K562 (cell line): Measurements from ENCODE around the gene PES1. TPM values are rescaled to one million over a fixed set of nuclear protein-coding genes. Genes with fewer than 3 reads are reported as not detected.
A peak's percentile ranks its signal among the peaks of the same experiment; 100 is the strongest.

Experiments
- E2F5 ChIP-seq: sonication (generic); formaldehyde crosslinking; IDR thresholded peaks from 2 replicates; pipeline ENCODE4 v1.8.0; 2022; ENCODE audit warnings: mild to moderate bottlenecking, missing genetic modification reagents
- MAFK ChIP-seq: IDR thresholded peaks from 2 replicates; pipeline ENCODE4 v1.6.1; 2011; ENCODE audit warnings: low read length, improper control_type of control experiment
- NBN ChIP-seq: fragments of 450-650 bp; IDR thresholded peaks from 2 replicates; pipeline ENCODE4 v1.6.1; 2016; ENCODE audit warnings: low read depth, mild to moderate bottlenecking
- RB1 ChIP-seq: fragments of 450-650 bp; IDR thresholded peaks from 2 replicates; pipeline ENCODE4 v1.6.1; 2017; ENCODE audit warnings: low read depth, mild to moderate bottlenecking
- RHOXF2B ChIP-seq: fragments of 250-450 bp; sonication (Bioruptor Pico); conservative IDR thresholded peaks from 2 replicates; pipeline ENCODE4 v1.5.1; 2021
- SIN3A ChIP-seq, 2 experiments: fragments of 150-350 bp in 1 of 2; IDR thresholded peaks; 2 replicates each; pipeline ENCODE4 v1.6.1; 2011 to 2016; ENCODE audit warnings: borderline replicate concordance in 2 of 2, low read depth in 2 of 2, low read length in 2 of 2, mild to moderate bottlenecking in 2 of 2, moderate library complexity in 2 of 2; ENCODE audit not compliant: control insufficient read depth in 1 of 2
- ZNF354B ChIP-seq: fragments of 250-450 bp; sonication (Bioruptor Pico); IDR thresholded peaks from 2 replicates; pipeline ENCODE4 v1.4.0; 2020
- polyA plus RNA-seq, 8 experiments: library from polyadenylated mRNA; depleted of rRNA in 4 of 8; stranded (reverse) in 5 of 8; unstranded in 3 of 8; fragments of >200 nt; fragmentation: Nextera tagmentation in 2 of 8; fragmentation: Illumina TruSeq in 1 of 8; extraction: Ambion mirVana in 2 of 8; extraction: Trizol in 1 of 8; gene quantifications; 2 replicates each; pipeline versions ENCODE4 v1.2.1 to v1.2.3, GENCODE V29; 2011 to 2014; ENCODE audit warnings: inconsistent platforms in 1 of 8, missing spikeins in 1 of 8
- total RNA-seq, 7 experiments: library from RNA; depleted of rRNA in 6 of 7; stranded (reverse); fragments of >200 nt in 6 of 7; fragmentation: Illumina TruSeq in 2 of 7; extraction: Trizol in 2 of 7; gene quantifications; 2 replicates each; pipeline versions ENCODE4 v1.2.1 to v1.2.3, GENCODE V29; 2011 to 2021; ENCODE audit warnings: low replicate concordance in 1 of 7
- TF ChIP-seq, protein P1 (sequence below): fragments of 450-650 bp; IDR thresholded peaks from 2 replicates; pipeline ENCODE4 v1.6.1; 2016; ENCODE audit warnings: mild to moderate bottlenecking, moderate library complexity
- TF ChIP-seq, protein P2 (sequence below): fragments of 450-650 bp; IDR thresholded peaks from 2 replicates; pipeline ENCODE4 v1.6.1; 2017; ENCODE audit warnings: antibody characterized with exemption, mild to moderate bottlenecking

The PES1 gene
- total and polyA plus RNA-seq, 9 of the 15 experiments (the other 6 are each of a cell fraction or from before 2014, with no cell fraction given), result 6.5 to 158 (median 94.3) TPM

- TF ChIP-seq, protein P1, sequence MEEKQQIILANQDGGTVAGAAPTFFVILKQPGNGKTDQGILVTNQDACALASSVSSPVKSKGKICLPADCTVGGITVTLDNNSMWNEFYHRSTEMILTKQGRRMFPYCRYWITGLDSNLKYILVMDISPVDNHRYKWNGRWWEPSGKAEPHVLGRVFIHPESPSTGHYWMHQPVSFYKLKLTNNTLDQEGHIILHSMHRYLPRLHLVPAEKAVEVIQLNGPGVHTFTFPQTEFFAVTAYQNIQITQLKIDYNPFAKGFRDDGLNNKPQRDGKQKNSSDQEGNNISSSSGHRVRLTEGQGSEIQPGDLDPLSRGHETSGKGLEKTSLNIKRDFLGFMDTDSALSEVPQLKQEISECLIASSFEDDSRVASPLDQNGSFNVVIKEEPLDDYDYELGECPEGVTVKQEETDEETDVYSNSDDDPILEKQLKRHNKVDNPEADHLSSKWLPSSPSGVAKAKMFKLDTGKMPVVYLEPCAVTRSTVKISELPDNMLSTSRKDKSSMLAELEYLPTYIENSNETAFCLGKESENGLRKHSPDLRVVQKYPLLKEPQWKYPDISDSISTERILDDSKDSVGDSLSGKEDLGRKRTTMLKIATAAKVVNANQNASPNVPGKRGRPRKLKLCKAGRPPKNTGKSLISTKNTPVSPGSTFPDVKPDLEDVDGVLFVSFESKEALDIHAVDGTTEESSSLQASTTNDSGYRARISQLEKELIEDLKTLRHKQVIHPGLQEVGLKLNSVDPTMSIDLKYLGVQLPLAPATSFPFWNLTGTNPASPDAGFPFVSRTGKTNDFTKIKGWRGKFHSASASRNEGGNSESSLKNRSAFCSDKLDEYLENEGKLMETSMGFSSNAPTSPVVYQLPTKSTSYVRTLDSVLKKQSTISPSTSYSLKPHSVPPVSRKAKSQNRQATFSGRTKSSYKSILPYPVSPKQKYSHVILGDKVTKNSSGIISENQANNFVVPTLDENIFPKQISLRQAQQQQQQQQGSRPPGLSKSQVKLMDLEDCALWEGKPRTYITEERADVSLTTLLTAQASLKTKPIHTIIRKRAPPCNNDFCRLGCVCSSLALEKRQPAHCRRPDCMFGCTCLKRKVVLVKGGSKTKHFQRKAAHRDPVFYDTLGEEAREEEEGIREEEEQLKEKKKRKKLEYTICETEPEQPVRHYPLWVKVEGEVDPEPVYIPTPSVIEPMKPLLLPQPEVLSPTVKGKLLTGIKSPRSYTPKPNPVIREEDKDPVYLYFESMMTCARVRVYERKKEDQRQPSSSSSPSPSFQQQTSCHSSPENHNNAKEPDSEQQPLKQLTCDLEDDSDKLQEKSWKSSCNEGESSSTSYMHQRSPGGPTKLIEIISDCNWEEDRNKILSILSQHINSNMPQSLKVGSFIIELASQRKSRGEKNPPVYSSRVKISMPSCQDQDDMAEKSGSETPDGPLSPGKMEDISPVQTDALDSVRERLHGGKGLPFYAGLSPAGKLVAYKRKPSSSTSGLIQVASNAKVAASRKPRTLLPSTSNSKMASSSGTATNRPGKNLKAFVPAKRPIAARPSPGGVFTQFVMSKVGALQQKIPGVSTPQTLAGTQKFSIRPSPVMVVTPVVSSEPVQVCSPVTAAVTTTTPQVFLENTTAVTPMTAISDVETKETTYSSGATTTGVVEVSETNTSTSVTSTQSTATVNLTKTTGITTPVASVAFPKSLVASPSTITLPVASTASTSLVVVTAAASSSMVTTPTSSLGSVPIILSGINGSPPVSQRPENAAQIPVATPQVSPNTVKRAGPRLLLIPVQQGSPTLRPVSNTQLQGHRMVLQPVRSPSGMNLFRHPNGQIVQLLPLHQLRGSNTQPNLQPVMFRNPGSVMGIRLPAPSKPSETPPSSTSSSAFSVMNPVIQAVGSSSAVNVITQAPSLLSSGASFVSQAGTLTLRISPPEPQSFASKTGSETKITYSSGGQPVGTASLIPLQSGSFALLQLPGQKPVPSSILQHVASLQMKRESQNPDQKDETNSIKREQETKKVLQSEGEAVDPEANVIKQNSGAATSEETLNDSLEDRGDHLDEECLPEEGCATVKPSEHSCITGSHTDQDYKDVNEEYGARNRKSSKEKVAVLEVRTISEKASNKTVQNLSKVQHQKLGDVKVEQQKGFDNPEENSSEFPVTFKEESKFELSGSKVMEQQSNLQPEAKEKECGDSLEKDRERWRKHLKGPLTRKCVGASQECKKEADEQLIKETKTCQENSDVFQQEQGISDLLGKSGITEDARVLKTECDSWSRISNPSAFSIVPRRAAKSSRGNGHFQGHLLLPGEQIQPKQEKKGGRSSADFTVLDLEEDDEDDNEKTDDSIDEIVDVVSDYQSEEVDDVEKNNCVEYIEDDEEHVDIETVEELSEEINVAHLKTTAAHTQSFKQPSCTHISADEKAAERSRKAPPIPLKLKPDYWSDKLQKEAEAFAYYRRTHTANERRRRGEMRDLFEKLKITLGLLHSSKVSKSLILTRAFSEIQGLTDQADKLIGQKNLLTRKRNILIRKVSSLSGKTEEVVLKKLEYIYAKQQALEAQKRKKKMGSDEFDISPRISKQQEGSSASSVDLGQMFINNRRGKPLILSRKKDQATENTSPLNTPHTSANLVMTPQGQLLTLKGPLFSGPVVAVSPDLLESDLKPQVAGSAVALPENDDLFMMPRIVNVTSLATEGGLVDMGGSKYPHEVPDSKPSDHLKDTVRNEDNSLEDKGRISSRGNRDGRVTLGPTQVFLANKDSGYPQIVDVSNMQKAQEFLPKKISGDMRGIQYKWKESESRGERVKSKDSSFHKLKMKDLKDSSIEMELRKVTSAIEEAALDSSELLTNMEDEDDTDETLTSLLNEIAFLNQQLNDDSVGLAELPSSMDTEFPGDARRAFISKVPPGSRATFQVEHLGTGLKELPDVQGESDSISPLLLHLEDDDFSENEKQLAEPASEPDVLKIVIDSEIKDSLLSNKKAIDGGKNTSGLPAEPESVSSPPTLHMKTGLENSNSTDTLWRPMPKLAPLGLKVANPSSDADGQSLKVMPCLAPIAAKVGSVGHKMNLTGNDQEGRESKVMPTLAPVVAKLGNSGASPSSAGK, result peak; percentile 45
- TF ChIP-seq, protein P2, sequence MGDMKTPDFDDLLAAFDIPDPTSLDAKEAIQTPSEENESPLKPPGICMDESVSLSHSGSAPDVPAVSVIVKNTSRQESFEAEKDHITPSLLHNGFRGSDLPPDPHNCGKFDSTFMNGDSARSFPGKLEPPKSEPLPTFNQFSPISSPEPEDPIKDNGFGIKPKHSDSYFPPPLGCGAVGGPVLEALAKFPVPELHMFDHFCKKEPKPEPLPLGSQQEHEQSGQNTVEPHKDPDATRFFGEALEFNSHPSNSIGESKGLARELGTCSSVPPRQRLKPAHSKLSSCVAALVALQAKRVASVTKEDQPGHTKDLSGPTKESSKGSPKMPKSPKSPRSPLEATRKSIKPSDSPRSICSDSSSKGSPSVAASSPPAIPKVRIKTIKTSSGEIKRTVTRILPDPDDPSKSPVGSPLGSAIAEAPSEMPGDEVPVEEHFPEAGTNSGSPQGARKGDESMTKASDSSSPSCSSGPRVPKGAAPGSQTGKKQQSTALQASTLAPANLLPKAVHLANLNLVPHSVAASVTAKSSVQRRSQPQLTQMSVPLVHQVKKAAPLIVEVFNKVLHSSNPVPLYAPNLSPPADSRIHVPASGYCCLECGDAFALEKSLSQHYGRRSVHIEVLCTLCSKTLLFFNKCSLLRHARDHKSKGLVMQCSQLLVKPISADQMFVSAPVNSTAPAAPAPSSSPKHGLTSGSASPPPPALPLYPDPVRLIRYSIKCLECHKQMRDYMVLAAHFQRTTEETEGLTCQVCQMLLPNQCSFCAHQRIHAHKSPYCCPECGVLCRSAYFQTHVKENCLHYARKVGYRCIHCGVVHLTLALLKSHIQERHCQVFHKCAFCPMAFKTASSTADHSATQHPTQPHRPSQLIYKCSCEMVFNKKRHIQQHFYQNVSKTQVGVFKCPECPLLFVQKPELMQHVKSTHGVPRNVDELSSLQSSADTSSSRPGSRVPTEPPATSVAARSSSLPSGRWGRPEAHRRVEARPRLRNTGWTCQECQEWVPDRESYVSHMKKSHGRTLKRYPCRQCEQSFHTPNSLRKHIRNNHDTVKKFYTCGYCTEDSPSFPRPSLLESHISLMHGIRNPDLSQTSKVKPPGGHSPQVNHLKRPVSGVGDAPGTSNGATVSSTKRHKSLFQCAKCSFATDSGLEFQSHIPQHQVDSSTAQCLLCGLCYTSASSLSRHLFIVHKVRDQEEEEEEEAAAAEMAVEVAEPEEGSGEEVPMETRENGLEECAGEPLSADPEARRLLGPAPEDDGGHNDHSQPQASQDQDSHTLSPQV, result 0 out of 2 replicates have a peak, but pooled peaks have one; percentile 17
- TF ChIP-seq RHOXF2B (CRISPR knock-in tag) (no peak), E2F5 (no peak), SIN3A (IDR thresholded peaks at IDR 0.05; ENCODE audit: borderline replicate concordance in 2 of 2, control insufficient read depth in 1 of 2, low read depth in 2 of 2, low read length in 2 of 2) (peak in 1 of 2 experiments; percentile 67; a peak in 1 of 4 replicates), MAFK (peak; percentile 32; the same call in 1 of the 2 replicates), ZNF354B (CRISPR knock-in tag) (no peak), NBN (no peak), RB1 (0 out of 2 replicates have a peak, but pooled peaks have one; percentile 18)
Measured at GRCh38 chr22:30606455-30607299, 15.0 kb upstream of the PES1 start, which contains the start of gene TCN2 (continued).
